Activated CD4-positive, alpha-beta T cell treated with anti-CD3 and anti-CD28 coated beads for 48 hours (primary cell): ENCODE data around the gene TECTA.
"Not testable (repeated sequence)": the region's sequence is repeated elsewhere in the genome, so short reads cannot be mapped to it uniquely, and the experiment has no call there.

Experiments used
- DNase-seq: peaks from one replicate; pipeline ENCODE4 v3.0.0-alpha.2; 2020

TECTA gene

GRCh38 chr11:121099364-121099763 is 1.7 kb upstream of the TECTA start:
- DNase-seq, result no peak

GRCh38 chr11:121099885-121100284 is 1.2 kb upstream of the TECTA start:
- DNase-seq, result no peak

DNA sequence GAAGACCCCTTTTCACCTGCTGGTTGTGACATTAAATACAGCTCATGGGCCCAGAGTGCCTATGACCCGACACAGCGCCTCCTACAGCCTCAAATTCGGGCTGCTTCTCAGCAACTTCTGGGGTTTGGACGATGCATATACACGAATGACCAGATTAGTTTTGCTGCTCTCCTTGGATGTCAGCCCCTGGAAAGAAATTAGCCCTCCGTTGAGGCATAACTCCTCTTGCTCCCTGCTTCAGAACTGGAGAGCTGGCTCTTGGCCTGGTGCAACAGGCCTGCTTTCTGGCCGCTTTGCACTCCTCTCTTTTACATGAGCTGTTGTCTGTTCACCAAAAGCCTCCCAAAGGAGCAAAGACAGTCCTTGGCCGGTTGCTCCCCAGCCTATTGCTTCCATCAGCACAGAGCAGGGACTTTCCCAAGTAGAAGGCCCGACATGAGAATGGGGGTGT is 3.3 kb downstream of the TECTA start:
- no peak for DNase-seq

- no peak for DNase-seq
Measured at GRCh38 chr11:121105063-121105480, 4.0 kb downstream of the TECTA start.

DNA sequence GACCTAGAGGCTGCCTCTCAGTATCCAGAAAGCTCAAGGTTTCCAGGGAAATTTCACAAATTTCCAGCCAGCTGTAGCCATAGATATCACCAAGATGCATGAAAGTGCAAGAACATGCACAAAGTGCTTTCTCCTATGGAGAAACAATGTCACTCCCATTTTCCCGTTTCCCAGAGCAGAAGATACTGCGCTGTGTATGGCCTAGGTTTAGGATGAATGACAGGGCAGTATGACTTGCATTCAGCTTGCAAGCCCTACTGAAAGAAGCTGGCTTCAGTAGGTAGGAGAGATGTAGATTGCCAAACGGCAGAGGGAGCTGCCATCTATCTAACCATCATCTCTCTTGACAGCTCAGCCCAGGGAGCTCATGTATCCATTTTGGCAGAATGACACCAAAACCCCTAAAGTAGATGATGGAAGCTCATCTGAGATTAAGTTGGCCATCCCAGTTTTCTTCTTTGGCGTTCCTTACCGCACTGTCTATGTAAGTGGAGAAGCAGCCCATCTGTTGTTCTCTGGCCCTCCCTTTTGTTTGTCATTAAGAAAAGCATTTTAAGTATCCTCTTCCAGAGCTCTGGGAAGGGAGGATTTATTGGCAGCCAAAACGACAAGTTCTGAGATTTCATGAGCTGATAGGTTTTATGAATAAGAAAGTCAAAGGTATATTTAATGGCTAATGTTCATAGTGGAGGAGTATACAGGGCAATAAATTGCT is 4.6 kb downstream of the TECTA start:
- no peak for DNase-seq

- DNase-seq, result no peak
Measured at GRCh38 chr11:121106812-121107211, 5.8 kb downstream of the TECTA start.

DNA sequence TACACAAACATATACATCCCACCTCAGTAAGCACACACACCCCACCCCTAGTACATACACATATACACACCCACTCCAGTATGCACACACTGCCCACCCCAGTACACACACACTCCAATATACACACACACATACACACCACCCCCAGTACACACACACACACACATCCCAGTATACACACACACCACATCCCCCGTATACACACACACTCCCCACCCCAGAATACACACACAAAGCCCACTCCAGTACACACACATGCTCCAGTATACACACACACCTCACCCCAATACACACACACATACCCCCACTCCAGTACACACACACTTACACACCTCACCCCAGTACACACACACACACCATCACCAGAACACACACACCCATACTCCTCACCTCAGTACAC is 7.4 kb downstream of the TECTA start:
- DNase-seq, result no peak

- DNase-seq, result no peak
Measured at GRCh38 chr11:121109471-121109870, 8.4 kb downstream of the TECTA start.

GRCh38 chr11:121109916-121110586 is 9.0 kb downstream of the TECTA start:
- DNase-seq, result no peak

DNA sequence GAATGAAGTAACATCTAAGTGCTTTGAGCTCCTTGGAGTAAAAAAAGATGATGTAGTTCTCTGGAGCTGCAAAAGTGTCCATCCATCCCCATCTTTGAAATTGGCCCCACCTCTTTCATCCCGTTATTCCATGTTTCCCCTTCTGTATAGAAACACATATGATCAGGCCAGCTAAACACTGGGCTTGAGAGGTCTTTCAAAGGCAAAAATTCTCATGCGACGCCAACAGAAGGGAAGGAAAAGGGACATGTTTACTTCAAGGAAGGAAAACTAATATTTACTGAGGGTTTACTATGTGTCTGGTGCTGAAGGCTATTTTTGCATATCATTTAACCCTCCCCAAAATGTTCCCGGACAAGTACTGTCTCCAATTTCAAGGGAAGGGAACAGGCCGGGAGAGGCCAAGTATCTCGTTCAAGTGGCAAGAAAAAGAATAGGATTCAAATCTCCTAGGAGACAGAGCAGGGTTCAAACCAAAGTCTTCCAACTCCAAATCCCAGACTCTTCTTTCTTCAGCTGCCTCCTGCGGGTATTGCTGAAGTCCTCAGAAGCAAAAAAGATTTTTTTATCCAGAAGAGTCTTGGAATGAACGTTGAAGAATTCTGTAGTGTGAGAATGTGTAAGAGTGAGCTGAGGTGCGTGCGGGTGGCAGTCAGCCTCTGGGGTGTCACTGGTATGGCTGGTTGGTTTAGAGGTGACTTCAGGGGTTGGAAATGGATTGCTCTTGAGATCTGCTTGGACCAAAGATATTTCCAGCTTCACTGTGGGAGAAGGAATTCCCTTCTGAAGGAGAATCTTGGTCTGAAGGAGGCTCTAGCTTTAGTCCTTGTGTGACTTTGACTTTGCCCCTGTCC is 10.1 kb downstream of the TECTA start:
- DNase-seq, result no peak

DNA sequence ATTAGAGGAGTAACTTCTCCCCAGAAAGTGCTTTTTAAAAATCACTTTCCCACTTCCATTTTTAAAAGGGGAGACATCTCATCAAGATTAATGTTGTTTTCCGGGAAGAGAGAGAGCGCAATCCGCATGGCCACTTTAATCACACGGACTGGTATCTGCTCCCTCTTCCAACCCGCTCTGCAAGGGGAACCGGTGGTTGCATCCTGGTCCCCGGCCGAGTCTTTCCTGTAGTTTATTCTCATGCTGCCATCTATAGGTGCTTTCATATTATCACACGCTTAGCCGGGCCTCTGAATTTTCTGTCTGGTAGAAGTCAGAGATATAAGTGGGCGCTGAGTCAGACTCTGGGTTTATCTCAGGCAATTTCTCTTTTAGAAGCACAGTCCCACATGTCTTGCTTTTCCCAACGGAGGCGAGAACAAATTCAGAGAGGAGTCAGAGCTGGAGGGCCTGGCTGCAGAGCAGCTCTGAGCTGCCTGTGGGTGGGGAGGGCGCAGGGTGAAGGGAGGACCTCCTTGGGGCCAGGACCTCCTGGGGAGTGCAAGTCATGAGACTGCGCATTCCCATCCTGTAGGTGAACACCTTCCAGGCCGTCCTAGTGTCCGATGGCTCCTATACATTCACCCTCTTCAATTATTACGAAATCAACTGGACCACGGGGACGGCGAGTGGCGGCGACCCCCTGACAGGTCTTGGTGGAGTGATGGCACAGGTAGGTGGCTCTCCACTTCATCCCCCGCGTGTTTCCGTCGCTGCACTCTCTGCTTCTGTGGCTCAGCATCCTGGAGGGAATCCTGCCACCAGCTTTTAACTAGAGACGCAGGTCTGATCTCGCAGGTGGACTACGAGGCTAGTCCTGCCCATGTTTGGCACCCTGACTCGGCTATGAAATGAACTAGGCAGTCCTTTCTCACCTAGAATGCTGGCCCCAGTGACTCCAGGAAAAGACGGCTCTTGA is 11.7 kb downstream of the TECTA start:
- peak; percentile 60 for DNase-seq

- no peak for DNase-seq
Measured at GRCh38 chr11:121113611-121114010, 12.6 kb downstream of the TECTA start.

GRCh38 chr11:121115024-121115423 is 14.0 kb downstream of the TECTA start:
- not testable (repeated sequence) for DNase-seq

- no peak for DNase-seq
Measured at GRCh38 chr11:121117788-121118187, 16.7 kb downstream of the TECTA start.

GRCh38 chr11:121119440-121119839 is 18.4 kb downstream of the TECTA start:
- DNase-seq, result no peak

GRCh38 chr11:121122328-121122727 is 21.3 kb downstream of the TECTA start:
- no peak for DNase-seq

GRCh38 chr11:121123496-121124069 is 22.5 kb downstream of the TECTA start:
- no peak for DNase-seq

- no peak for DNase-seq
Measured at GRCh38 chr11:121127809-121128208, 26.8 kb downstream of the TECTA start.

GRCh38 chr11:121129362-121130340 is 28.6 kb downstream of the TECTA start:
- DNase-seq, result no peak

GRCh38 chr11:121131656-121132055 is 30.6 kb downstream of the TECTA start:
- DNase-seq, result no peak
